Parathyroid adenoma (tissue), 2 donors: ENCODE data around the gene PNMA1.

Source experiments
- H2AFZ ChIP-seq: fragments of 300-600 bp; sonication (generic); one replicate; pipeline ENCODE4 v1.7.0; 2017; ENCODE audit warnings: antibody characterized with exemption, mild to moderate bottlenecking
- H3K27ac ChIP-seq: fragments of 300-600 bp; sonication (generic); one replicate; pipeline ENCODE4 v1.7.0; 2017
- H3K27me3 ChIP-seq: fragments of 300-600 bp; sonication (generic); one replicate; pipeline ENCODE4 v1.7.0; 2017; ENCODE audit warnings: low read length; ENCODE audit not compliant: control insufficient read depth, insufficient read depth
- H3K36me3 ChIP-seq: fragments of 300-600 bp; sonication (generic); one replicate; pipeline ENCODE4 v1.7.0; 2017; ENCODE audit warnings: low read length; ENCODE audit not compliant: control insufficient read depth, insufficient read depth
- H3K4me1 ChIP-seq: fragments of 300-600 bp; sonication (generic); one replicate; pipeline ENCODE4 v1.7.0; 2017; ENCODE audit warnings: control low read depth
- H3K4me2 ChIP-seq: fragments of 300-600 bp; sonication (generic); one replicate; pipeline ENCODE4 v1.7.0; 2017; ENCODE audit warnings: low read length
- H3K4me3 ChIP-seq: fragments of 300-600 bp; sonication (generic); one replicate; pipeline ENCODE4 v1.7.0; 2017; ENCODE audit warnings: low read depth, low read length
- H3K79me2 ChIP-seq: fragments of 300-600 bp; sonication (generic); one replicate; pipeline ENCODE4 v1.7.0; 2017; ENCODE audit warnings: control low read depth
- H3K9ac ChIP-seq: fragments of 300-600 bp; sonication (generic); one replicate; pipeline ENCODE4 v1.7.0; 2017; ENCODE audit warnings: mild to moderate bottlenecking
- H3K9me3 ChIP-seq: fragments of 300-600 bp; sonication (generic); one replicate; pipeline ENCODE4 v1.7.0; 2017; ENCODE audit warnings: low read length; ENCODE audit not compliant: control insufficient read depth
- CTCF ChIP-seq: fragments of 300-600 bp; sonication (generic); IDR thresholded peaks from one replicate; pipeline ENCODE4 v1.7.0; 2017; ENCODE audit warnings: antibody characterized with exemption, mild to moderate bottlenecking
- donor health status: primary hyperparathyroidism.

Gene PNMA1

GRCh38 chr14:73680821-73681220, 33.4 kb downstream of the PNMA1 start:
- Histone ChIP-seq H3K4me3 (no peak overlapping the region), H3K79me2 (no peaks in the 10 kb centered on the region), H3K9me3 (no peaks in the 10 kb centered on the region), H2AFZ (no peak overlapping the region), H3K9ac (no peak overlapping the region), H3K4me2 (no peak overlapping the region), H3K27me3 (no peaks in the 10 kb centered on the region), H3K4me1 (no peaks in the 10 kb centered on the region), H3K36me3 (no peaks in the 10 kb centered on the region), H3K27ac (no peak overlapping the region)
- no peak for TF ChIP-seq CTCF

GRCh38 chr14:73678698-73679097, 35.5 kb downstream of the PNMA1 start:
- Histone ChIP-seq H3K4me2 (no peak overlapping the region), H3K4me3 (no peak overlapping the region), H3K79me2 (no peaks in the 10 kb centered on the region), H3K4me1 (no peaks in the 10 kb centered on the region), H3K9me3 (no peaks in the 10 kb centered on the region), H3K9ac (no peak overlapping the region), H3K27me3 (no peaks in the 10 kb centered on the region), H3K27ac (no peak overlapping the region), H3K36me3 (no peaks in the 10 kb centered on the region), H2AFZ (no peak overlapping the region)
- TF ChIP-seq CTCF: no peak

GRCh38 chr14:73674986-73675385, 39.2 kb downstream of the PNMA1 start:
- TF ChIP-seq CTCF: no peak
- H3K4me3 ChIP-seq: no peak overlapping the region
- H3K79me2 ChIP-seq: no peaks in the 10 kb centered on the region
- no peaks in the 10 kb centered on the region for H3K27me3 ChIP-seq
- H3K9me3 ChIP-seq: no peaks in the 10 kb centered on the region
- H3K4me2 ChIP-seq: no peak overlapping the region
- no peaks in the 10 kb centered on the region for H3K36me3 ChIP-seq
- H3K9ac ChIP-seq: no peak overlapping the region
- H2AFZ ChIP-seq: no peak overlapping the region
- H3K27ac ChIP-seq: no peak overlapping the region
- H3K4me1 ChIP-seq: no peaks in the 10 kb centered on the region

GRCh38 chr14:73667854-73668253, 46.3 kb downstream of the PNMA1 start:
- no peak overlapping the region for H3K4me2 ChIP-seq
- no peaks in the 10 kb centered on the region for H3K9me3 ChIP-seq
- H3K4me1 ChIP-seq: no peaks in the 10 kb centered on the region
- H3K9ac ChIP-seq: no peak overlapping the region
- H3K27ac ChIP-seq: no peak overlapping the region
- H3K79me2 ChIP-seq: no peaks in the 10 kb centered on the region
- H3K4me3 ChIP-seq: no peak overlapping the region
- no peaks in the 10 kb centered on the region for H3K27me3 ChIP-seq
- TF ChIP-seq CTCF: no peak
- no peaks in the 10 kb centered on the region for H3K36me3 ChIP-seq
- no peak overlapping the region for H2AFZ ChIP-seq

GRCh38 chr14:73666583-73666982, 47.6 kb downstream of the PNMA1 start:
- no peak overlapping the region for H3K4me3 ChIP-seq
- H3K27me3 ChIP-seq: no peaks in the 10 kb centered on the region
- peak overlapping the region; percentile 25 for H3K27ac ChIP-seq
- TF ChIP-seq CTCF: no peak
- H3K79me2 ChIP-seq: no peaks in the 10 kb centered on the region
- H3K9ac ChIP-seq: no peak overlapping the region
- H2AFZ ChIP-seq: peak overlapping the region; percentile 8
- H3K4me1 ChIP-seq: no peaks in the 10 kb centered on the region
- H3K4me2 ChIP-seq: peak overlapping the region; percentile 16
- H3K36me3 ChIP-seq: no peaks in the 10 kb centered on the region
- H3K9me3 ChIP-seq: no peaks in the 10 kb centered on the region
